ENCODE data around the gene SLC16A2.

DNA sequence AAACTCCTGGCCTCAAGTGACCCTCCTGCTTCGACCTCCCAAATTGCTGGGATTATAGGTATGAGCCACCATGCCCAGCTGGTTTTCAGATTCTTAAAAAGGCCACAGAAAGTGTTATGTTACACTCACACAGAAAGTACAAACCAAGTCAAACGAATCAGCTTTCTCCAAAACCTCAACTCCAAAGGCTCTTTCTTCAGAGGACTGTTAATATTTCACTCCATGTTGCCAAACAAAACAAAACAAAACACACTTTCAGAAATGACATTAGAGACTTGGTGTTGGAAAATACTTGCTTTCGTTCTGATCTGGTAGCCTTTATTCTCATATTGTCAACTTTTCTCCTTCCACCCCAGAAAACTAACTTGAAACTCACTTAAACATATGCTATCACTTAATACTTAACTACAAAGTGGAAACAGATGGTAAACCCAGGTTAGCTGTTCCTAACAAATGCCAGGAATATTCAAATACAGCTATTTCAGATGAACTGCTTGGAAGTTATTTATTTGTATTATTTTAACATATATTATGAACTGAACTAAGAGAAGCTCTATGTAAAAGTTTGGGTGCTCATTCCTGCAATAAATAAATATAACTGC is 158.4 kb downstream of the SLC16A2 start:
- TF ChIP-seq RB1 (IDR thresholded peaks at IDR 0.05; ENCODE audit: borderline replicate concordance) (no peak), CREB1 (IDR thresholded peaks at IDR 0.05; ENCODE audit: low read depth) (no peak), ATF7 (IDR thresholded peaks at IDR 0.05; ENCODE audit: low read depth) (no peak), RFX5 (IDR thresholded peaks at IDR 0.05; ENCODE audit: low read depth, low read length) (no peak)
- TF ChIP-seq, protein P1, sequence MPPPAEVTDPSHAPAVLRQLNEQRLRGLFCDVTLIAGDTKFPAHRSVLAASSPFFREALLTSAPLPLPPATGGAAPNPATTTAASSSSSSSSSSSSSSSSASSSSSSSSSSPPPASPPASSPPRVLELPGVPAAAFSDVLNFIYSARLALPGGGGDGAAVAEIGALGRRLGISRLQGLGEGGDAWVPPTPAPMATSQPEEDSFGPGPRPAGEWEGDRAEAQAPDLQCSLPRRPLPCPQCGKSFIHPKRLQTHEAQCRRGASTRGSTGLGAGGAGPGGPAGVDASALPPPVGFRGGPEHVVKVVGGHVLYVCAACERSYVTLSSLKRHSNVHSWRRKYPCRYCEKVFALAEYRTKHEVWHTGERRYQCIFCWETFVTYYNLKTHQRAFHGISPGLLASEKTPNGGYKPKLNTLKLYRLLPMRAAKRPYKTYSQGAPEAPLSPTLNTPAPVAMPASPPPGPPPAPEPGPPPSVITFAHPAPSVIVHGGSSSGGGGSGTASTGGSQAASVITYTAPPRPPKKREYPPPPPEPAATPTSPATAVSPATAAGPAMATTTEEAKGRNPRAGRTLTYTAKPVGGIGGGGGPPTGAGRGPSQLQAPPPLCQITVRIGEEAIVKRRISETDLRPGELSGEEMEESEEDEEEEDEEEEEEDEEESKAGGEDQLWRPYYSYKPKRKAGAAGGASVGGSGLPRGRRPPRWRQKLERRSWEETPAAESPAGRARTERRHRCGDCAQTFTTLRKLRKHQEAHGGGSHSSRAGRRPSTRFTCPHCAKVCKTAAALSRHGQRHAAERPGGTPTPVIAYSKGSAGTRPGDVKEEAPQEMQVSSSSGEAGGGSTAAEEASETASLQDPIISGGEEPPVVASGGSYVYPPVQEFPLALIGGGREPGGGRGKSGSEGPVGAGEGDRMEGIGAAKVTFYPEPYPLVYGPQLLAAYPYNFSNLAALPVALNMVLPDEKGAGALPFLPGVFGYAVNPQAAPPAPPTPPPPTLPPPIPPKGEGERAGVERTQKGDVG (CRISPR knock-in tag; IDR thresholded peaks at IDR 0.05) = no peak
- TF ChIP-seq, protein P2, sequence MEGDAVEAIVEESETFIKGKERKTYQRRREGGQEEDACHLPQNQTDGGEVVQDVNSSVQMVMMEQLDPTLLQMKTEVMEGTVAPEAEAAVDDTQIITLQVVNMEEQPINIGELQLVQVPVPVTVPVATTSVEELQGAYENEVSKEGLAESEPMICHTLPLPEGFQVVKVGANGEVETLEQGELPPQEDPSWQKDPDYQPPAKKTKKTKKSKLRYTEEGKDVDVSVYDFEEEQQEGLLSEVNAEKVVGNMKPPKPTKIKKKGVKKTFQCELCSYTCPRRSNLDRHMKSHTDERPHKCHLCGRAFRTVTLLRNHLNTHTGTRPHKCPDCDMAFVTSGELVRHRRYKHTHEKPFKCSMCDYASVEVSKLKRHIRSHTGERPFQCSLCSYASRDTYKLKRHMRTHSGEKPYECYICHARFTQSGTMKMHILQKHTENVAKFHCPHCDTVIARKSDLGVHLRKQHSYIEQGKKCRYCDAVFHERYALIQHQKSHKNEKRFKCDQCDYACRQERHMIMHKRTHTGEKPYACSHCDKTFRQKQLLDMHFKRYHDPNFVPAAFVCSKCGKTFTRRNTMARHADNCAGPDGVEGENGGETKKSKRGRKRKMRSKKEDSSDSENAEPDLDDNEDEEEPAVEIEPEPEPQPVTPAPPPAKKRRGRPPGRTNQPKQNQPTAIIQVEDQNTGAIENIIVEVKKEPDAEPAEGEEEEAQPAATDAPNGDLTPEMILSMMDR (IDR thresholded peaks at IDR 0.05 in 2 of 3, conservative IDR thresholded peaks at IDR 0.05 in 1 of 3; ENCODE audit: control insufficient read depth in 2 of 3, extremely low read depth in 1 of 3, insufficient read depth in 1 of 3, low read depth in 3 of 3, low read length in 3 of 3) = no peak
- TF ChIP-seq, protein P3, sequence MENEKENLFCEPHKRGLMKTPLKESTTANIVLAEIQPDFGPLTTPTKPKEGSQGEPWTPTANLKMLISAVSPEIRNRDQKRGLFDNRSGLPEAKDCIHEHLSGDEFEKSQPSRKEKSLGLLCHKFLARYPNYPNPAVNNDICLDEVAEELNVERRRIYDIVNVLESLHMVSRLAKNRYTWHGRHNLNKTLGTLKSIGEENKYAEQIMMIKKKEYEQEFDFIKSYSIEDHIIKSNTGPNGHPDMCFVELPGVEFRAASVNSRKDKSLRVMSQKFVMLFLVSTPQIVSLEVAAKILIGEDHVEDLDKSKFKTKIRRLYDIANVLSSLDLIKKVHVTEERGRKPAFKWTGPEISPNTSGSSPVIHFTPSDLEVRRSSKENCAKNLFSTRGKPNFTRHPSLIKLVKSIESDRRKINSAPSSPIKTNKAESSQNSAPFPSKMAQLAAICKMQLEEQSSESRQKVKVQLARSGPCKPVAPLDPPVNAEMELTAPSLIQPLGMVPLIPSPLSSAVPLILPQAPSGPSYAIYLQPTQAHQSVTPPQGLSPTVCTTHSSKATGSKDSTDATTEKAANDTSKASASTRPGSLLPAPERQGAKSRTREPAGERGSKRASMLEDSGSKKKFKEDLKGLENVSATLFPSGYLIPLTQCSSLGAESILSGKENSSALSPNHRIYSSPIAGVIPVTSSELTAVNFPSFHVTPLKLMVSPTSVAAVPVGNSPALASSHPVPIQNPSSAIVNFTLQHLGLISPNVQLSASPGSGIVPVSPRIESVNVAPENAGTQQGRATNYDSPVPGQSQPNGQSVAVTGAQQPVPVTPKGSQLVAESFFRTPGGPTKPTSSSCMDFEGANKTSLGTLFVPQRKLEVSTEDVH (IDR thresholded peaks at IDR 0.05; ENCODE audit: low read depth, partially characterized antibody) = no peak
